ENCODE measurements around the gene ANO10. TPM values are rescaled to one million over a fixed set of nuclear protein-coding genes. Genes with fewer than 3 reads are reported as not detected.

ANO10 gene
- total RNA-seq, 1 donor from 2014 or later = 32.0 TPM

GRCh38 chr3:43641306-43642114 is 19.7 kb upstream of the ANO10 start:
- Mint-ChIP-seq H3K9me3 (no peaks in the 10 kb centered on the region), H3K27ac (ENCODE audit: unreplicated experiment) (no peak overlapping the region), H3K4me3 (no peak overlapping the region), H3K4me1 (no peaks in the 10 kb centered on the region), H3K36me3 (ENCODE audit: low read depth) (peaks cover 3% of the 10 kb centered on the region), H3K27me3 (ENCODE audit: low read depth) (no peaks in the 10 kb centered on the region)
- DNase-seq (ENCODE audit: low read depth, low spot score) = no peak
- no peak for TF ChIP-seq CTCF (conservative IDR thresholded peaks at IDR 0.05)

GRCh38 chr3:43640681-43641080 is 18.9 kb upstream of the ANO10 start:
- no peak for TF ChIP-seq CTCF (conservative IDR thresholded peaks at IDR 0.05)
- no peaks in the 10 kb centered on the region for H3K27me3 Mint-ChIP-seq (ENCODE audit: low read depth)
- H3K27ac Mint-ChIP-seq (ENCODE audit: unreplicated experiment) = no peak overlapping the region
- no peaks in the 10 kb centered on the region for H3K4me1 Mint-ChIP-seq
- H3K9me3 Mint-ChIP-seq = no peaks in the 10 kb centered on the region
- DNase-seq (ENCODE audit: low read depth, low spot score) = no peak
- peaks cover 3% of the 10 kb centered on the region for H3K36me3 Mint-ChIP-seq (ENCODE audit: low read depth)
- no peak overlapping the region for H3K4me3 Mint-ChIP-seq

- Mint-ChIP-seq H3K36me3 (ENCODE audit: low read depth) (peaks cover under 1% of the 10 kb centered on the region), H3K27ac (ENCODE audit: unreplicated experiment) (no peak overlapping the region), H3K4me3 (no peak overlapping the region), H3K27me3 (ENCODE audit: low read depth) (no peaks in the 10 kb centered on the region), H3K4me1 (no peaks in the 10 kb centered on the region), H3K9me3 (no peaks in the 10 kb centered on the region)
- no peak for TF ChIP-seq CTCF (conservative IDR thresholded peaks at IDR 0.05)
- DNase-seq (ENCODE audit: low read depth, low spot score) = no peak
Observed at GRCh38 chr3:43638594-43639447, 17.0 kb upstream of the ANO10 start.

- H3K4me1 Mint-ChIP-seq = no peaks in the 10 kb centered on the region
- no peak overlapping the region for H3K4me3 Mint-ChIP-seq
Observed at GRCh38 chr3:43637702-43638101, 15.9 kb upstream of the ANO10 start.

GRCh38 chr3:43632986-43633385 is 11.2 kb upstream of the ANO10 start:
- H3K27me3 Mint-ChIP-seq (ENCODE audit: low read depth) = no peaks in the 10 kb centered on the region
- peaks cover 8% of the 10 kb centered on the region for H3K4me1 Mint-ChIP-seq
- no peak overlapping the region for H3K27ac Mint-ChIP-seq (ENCODE audit: unreplicated experiment)
- no peaks in the 10 kb centered on the region for H3K9me3 Mint-ChIP-seq
- no peak for DNase-seq (ENCODE audit: low read depth, low spot score)
- no peak for TF ChIP-seq CTCF (conservative IDR thresholded peaks at IDR 0.05)
- H3K36me3 Mint-ChIP-seq (ENCODE audit: low read depth) = no peaks in the 10 kb centered on the region
- H3K4me3 Mint-ChIP-seq = no peak overlapping the region

More at GRCh38 chr3:43637702-43638101, 15.9 kb upstream of the ANO10 start:
- DNase-seq (ENCODE audit: low read depth, low spot score) = no peak
- Mint-ChIP-seq H3K9me3 (no peaks in the 10 kb centered on the region), H3K27me3 (ENCODE audit: low read depth) (no peaks in the 10 kb centered on the region), H3K27ac (ENCODE audit: unreplicated experiment) (no peak overlapping the region), H3K36me3 (ENCODE audit: low read depth) (no peaks in the 10 kb centered on the region)
- no peak for TF ChIP-seq CTCF (conservative IDR thresholded peaks at IDR 0.05)
